Neuronal stem cell (in vitro differentiated cells): ENCODE results near the gene MTREX.

ENCODE experiments used
- DNase-seq: peaks from one replicate; pipeline ENCODE4 v3.0.0-alpha.2; 2013; ENCODE audit warnings: low spot score
- H2AFZ ChIP-seq: one replicate; pipeline ENCODE4 v1.6.1; 2013; ENCODE audit warnings: mild to moderate bottlenecking, low read length, inconsistent platforms
- H2AK5ac ChIP-seq: 2 replicates; pipeline ENCODE4 v1.6.1; 2013; ENCODE audit warnings: low read depth, mild to moderate bottlenecking, inconsistent platforms, low read length, moderate library complexity, mixed read lengths
- H2BK120ac ChIP-seq: 2 replicates; pipeline ENCODE4 v1.6.1; 2013; ENCODE audit warnings: low read depth, mild to moderate bottlenecking, inconsistent platforms, low read length, moderate library complexity, mixed read lengths
- H2BK12ac ChIP-seq: one replicate; pipeline ENCODE4 v1.6.1; 2013; ENCODE audit warnings: low read length, inconsistent platforms
- H2BK15ac ChIP-seq: 2 replicates; pipeline ENCODE4 v1.6.1; 2013; ENCODE audit warnings: mild to moderate bottlenecking, low read length, inconsistent platforms, mixed read lengths
- H2BK5ac ChIP-seq: one replicate; pipeline ENCODE4 v1.6.1; 2013; ENCODE audit warnings: inconsistent platforms, mild to moderate bottlenecking, low read length, moderate library complexity
- H3K14ac ChIP-seq: one replicate; pipeline ENCODE4 v1.6.1; 2013; ENCODE audit warnings: low read length, inconsistent platforms
- H3K18ac ChIP-seq: 2 replicates; pipeline ENCODE4 v1.6.1; 2013; ENCODE audit warnings: low read length, inconsistent platforms
- H3K23ac ChIP-seq: 2 replicates; pipeline ENCODE4 v1.6.1; 2013; ENCODE audit warnings: low read depth, mild to moderate bottlenecking, mixed read lengths, low read length, inconsistent platforms; ENCODE audit not compliant: poor library complexity
- H3K27ac ChIP-seq: replicated peaks from 3 replicates; pipeline ENCODE4 v1.5.1; 2013; ENCODE audit warnings: low read length, inconsistent platforms
- H3K27me3 ChIP-seq, 3 experiments: 2 replicates each; pipeline ENCODE4 v1.6.1; 2013; ENCODE audit warnings: low read length in 3 of 3, mild to moderate bottlenecking in 2 of 3, inconsistent platforms in 1 of 3, low read depth in 1 of 3, mixed read lengths in 1 of 3, moderate library complexity in 1 of 3; ENCODE audit not compliant: control insufficient read depth in 3 of 3, insufficient read depth in 3 of 3
- H3K36me3 ChIP-seq, 2 donors: replicated peaks in 1 of 2; 2 replicates each; pipeline ENCODE4 v1.6.1; 2013; ENCODE audit warnings: low read length in 2 of 2; ENCODE audit not compliant: control insufficient read depth in 2 of 2, insufficient read depth in 2 of 2
- H3K4ac ChIP-seq: 2 replicates; pipeline ENCODE4 v1.6.1; 2013; ENCODE audit warnings: inconsistent platforms, mild to moderate bottlenecking, low read length, moderate library complexity
- H3K4me1 ChIP-seq, 2 donors: 1 replicate in 1 of 2; 2 replicates in 1 of 2; pipeline ENCODE4 v1.6.1; 2013; ENCODE audit warnings: low read length in 2 of 2, low read depth in 1 of 2; ENCODE audit not compliant: control insufficient read depth in 2 of 2, insufficient read depth in 1 of 2
- H3K4me2 ChIP-seq: one replicate; pipeline ENCODE4 v1.6.1; 2013; ENCODE audit warnings: mild to moderate bottlenecking, low read length, inconsistent platforms; ENCODE audit not compliant: insufficient read depth, poor library complexity, severe bottlenecking
- H3K4me3 ChIP-seq, 2 donors: 2 replicates each; pipeline ENCODE4 v1.5.1; 2013; ENCODE audit warnings: low read length in 2 of 2, mild to moderate bottlenecking in 2 of 2, inconsistent platforms in 1 of 2, moderate library complexity in 1 of 2
- H3K79me1 ChIP-seq: one replicate; pipeline ENCODE4 v1.6.1; 2013; ENCODE audit warnings: low read depth, mild to moderate bottlenecking, inconsistent platforms, low read length, moderate library complexity
- H3K9ac ChIP-seq: one replicate; pipeline ENCODE4 v1.6.1; 2013; ENCODE audit warnings: mild to moderate bottlenecking, low read depth, low read length, inconsistent platforms; ENCODE audit not compliant: poor library complexity
- H3K9me3 ChIP-seq, 2 donors: replicated peaks in 1 of 2; 2 replicates each; pipeline versions ENCODE3 to v1.6.1; 2013; ENCODE audit warnings: low read length in 2 of 2, mild to moderate bottlenecking in 2 of 2, inconsistent platforms in 1 of 2, low read depth in 1 of 2, mixed read lengths in 1 of 2, moderate library complexity in 1 of 2; ENCODE audit not compliant: control insufficient read depth in 2 of 2, insufficient read depth in 1 of 2
- H4K8ac ChIP-seq: one replicate; pipeline ENCODE4 v1.6.1; 2013; ENCODE audit warnings: low read depth, mild to moderate bottlenecking, inconsistent platforms, low read length, moderate library complexity
- H4K91ac ChIP-seq: one replicate; pipeline ENCODE4 v1.6.1; 2013; ENCODE audit warnings: low read length, low read depth, mild to moderate bottlenecking, inconsistent platforms; ENCODE audit not compliant: poor library complexity
- WGBS, 2 donors: extraction: QIAGEN DNeasy Blood & Tissue Kit; methylation state at CpG; one replicate each; pipeline ENCODE4 v1.1.7; 2013; ENCODE audit warnings: missing lambda C conversion rate in 2 of 2, mixed read lengths in 1 of 2; ENCODE audit not compliant: insufficient read length in 2 of 2, insufficient replicate concordance in 1 of 2; ENCODE audit errors: extremely low coverage in 2 of 2; 5-methylcytosine and 5-hydroxymethylcytosine counted together

The MTREX gene

DNA sequence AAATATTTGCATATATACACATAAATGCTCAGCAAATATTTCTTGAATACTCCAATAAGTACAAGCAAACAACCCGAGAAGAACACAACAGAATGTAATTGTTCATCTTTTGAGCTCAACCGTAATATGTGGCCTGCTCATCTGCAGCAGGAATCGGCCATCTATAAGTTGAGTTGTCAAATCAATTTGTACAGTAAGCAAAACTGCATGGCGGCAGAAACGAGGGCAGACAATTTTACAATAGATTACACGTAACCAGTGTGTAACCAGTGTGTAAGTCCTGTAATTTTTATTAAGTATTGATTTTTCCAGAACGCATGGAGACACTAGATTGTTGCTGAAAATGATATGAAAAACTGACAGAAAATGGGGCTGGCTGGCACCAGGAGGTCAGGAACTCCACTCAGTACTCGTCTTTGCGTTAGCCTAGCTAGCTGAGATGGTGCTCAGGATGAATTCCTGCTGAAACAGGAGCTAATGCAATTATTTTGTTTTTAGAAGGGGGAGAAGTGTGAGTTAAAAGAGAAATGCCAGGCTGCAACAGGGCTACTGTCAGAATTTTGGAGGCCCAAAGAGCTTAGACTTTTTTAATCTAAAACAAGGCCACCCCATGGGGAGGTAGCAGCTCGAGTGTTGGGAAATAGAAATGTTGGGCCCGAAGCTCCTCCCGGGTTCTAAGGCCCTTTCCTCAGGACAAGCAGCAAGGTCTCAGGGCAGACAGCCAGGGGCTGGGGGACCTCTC is 977 bp upstream of the MTREX start:
- Histone ChIP-seq H3K4me2 (peak overlapping the region; percentile 63), H3K4me1 (peaks cover 4 to 10% of the 10 kb centered on the region in 2 donors), H3K4ac (no peak overlapping the region), H3K36me3 (peaks cover 0 to 25% of the 10 kb centered on the region in 2 donors), H2BK120ac (peak overlapping the region; percentile 9), H2AFZ (peak overlapping the region; percentile 93), H2BK15ac (no peak overlapping the region), H3K27ac (peak overlapping the region; percentile 94), H3K18ac (peak overlapping the region; percentile 94), H2AK5ac (no peak overlapping the region), H2BK5ac (peak overlapping the region; percentile 84), H3K9ac (peak overlapping the region; percentile 81), H3K27me3 (no peaks in the 10 kb centered on the region), H4K8ac (no peak overlapping the region), H3K14ac (peak overlapping the region; percentile 94), H2BK12ac (no peak overlapping the region), H3K4me3 (peak overlapping the region; percentile 68 to 87), H3K23ac (peak overlapping the region; percentile 59), H3K79me1 (peaks cover 4% of the 10 kb centered on the region), H3K9me3 (peaks cover 0 to 12% of the 10 kb centered on the region in 2 donors), H4K91ac (no peak overlapping the region)
- no peak for DNase-seq
- no CpG with 5 or more reads among the region's 12 CpGs for WGBS, 2 donors

DNA sequence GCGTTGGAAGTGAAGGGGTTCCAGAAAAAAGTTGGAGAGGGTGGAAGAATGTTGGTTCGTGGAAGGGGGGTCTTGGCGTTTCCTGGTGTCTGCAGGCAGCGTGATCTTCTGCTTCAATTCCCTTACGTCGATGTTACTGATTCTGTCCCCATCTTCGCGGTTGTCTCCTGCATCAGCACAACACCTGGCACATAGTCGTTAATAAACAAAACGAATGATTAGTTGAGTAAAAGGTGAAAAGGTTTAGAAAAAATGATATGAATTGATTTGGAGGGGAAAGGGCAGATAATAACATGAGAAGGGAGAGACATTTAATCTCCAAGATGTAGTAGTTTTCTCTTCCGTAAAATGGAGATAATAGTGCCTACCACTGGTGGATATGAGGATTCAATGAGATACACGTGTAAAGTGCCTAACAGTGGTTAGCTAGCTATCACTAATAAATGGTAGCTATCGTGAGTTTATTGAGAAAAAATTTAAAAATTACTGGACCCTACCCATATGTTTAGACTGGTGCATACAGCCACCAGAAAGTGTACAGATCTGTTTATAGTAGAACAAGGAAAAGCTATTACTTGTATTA is 556 bp downstream of the MTREX start:
- Histone ChIP-seq H3K9me3 (peaks cover 0 to 14% of the 10 kb centered on the region in 2 donors), H3K27me3 (no peaks in the 10 kb centered on the region), H3K9ac (no peak overlapping the region), H4K91ac (no peak overlapping the region), H2AFZ (peak overlapping the region; percentile 93), H2BK12ac (no peak overlapping the region), H3K14ac (no peak overlapping the region), H3K79me1 (peaks cover 4% of the 10 kb centered on the region), H3K18ac (peak overlapping the region; percentile 63), H3K23ac (no peak overlapping the region), H2BK15ac (no peak overlapping the region), H2BK120ac (no peak overlapping the region), H2AK5ac (no peak overlapping the region), H3K4me1 (peaks cover 4 to 10% of the 10 kb centered on the region in 2 donors), H2BK5ac (no peak overlapping the region), H3K4ac (no peak overlapping the region), H3K4me2 (peak overlapping the region; percentile 63), H3K27ac (peak overlapping the region; percentile 94), H4K8ac (no peak overlapping the region), H3K4me3 (peak overlapping the region; percentile 68 to 87), H3K36me3 (peaks cover 0 to 28% of the 10 kb centered on the region in 2 donors)
- peak; percentile 5 for DNase-seq
- WGBS, 2 donors, result 100% methylated on average over 1 of the region's 13 CpGs

DNA sequence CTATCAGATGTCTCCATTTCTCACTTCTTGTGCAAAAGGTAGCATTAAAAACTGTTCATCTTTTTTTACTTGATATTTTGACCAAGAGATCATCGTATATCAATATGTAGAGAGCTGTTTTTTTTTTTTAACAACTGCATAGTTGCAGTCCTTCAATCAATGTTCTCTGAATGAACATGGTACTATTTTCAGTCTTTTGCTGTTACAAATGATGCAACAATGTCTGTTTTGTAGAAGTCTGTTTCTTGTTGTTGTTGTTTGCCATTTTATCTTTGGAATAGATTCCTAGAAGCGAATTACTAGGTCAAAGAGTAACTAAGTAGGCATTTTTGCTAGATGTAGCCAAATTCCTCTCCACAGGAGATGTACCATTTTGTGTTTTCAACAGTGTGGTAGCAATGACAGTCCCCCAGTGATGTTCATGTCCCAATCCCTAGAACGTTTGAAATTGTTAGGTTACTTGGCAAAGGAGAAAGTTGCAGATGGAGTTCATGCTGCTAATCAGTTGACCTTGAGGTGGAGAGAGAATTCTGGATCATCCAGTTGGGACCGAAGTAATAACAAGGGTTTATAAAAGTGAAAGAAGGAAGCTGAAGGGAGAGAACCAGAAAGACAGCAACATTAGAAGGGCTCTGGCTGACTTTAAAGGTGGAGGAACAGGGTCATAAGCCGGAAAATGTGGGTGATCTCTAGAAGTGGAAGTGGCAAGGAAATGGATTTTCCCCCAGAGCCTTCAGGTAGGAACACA is 6.3 kb downstream of the MTREX start:
- Histone ChIP-seq H2AFZ (no peak overlapping the region), H2BK15ac (no peak overlapping the region), H3K14ac (no peak overlapping the region), H3K27me3 (no peaks in the 10 kb centered on the region), H3K4me1 (peaks cover 0 to 4% of the 10 kb centered on the region in 2 donors), H3K4ac (no peak overlapping the region), H3K23ac (no peak overlapping the region), H2AK5ac (no peak overlapping the region), H2BK5ac (no peak overlapping the region), H3K18ac (no peak overlapping the region), H4K91ac (no peak overlapping the region), H3K36me3 (peaks cover 1 to 41% of the 10 kb centered on the region in 2 donors), H3K4me3 (no peak overlapping the region), H2BK120ac (no peak overlapping the region), H3K9ac (no peak overlapping the region), H2BK12ac (no peak overlapping the region), H3K9me3 (peaks cover 0 to 27% of the 10 kb centered on the region in 2 donors), H3K79me1 (peaks cover 1% of the 10 kb centered on the region), H3K4me2 (no peak overlapping the region), H3K27ac (no peak overlapping the region), H4K8ac (no peak overlapping the region)
- WGBS, 2 donors, result no CpG with 5 or more reads among the region's 5 CpGs
- no peak for DNase-seq

DNA sequence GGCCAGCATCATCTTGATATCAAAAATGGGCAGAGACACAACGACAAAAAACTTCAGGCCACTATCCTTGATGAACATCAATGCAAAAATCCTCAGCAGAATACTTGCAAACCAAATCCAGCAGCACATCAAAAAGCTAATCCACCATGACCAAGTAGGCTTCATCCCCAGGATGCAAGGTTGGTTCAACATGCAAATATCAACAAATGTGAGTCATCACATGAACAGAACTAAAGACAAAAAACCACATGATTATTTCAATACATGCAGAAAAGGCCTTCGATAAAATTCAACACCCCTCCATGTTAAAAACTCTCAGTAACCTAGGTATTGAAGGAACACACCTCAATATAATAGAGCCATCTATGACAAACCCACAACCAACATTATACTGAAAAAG is 8.5 kb downstream of the MTREX start:
- no CpG with 5 or more reads among the region's 2 CpGs for WGBS, 2 donors
- no peak overlapping the region for H3K18ac ChIP-seq
- H2AFZ ChIP-seq, result no peak overlapping the region
- H2AK5ac ChIP-seq, result no peak overlapping the region
- no peak overlapping the region for H3K4ac ChIP-seq
- no peak overlapping the region for H4K8ac ChIP-seq
- no peaks in the 10 kb centered on the region for H3K27me3 ChIP-seq
- no peak overlapping the region for H3K4me2 ChIP-seq
- DNase-seq, result no peak
- H3K4me3 ChIP-seq, result no peak overlapping the region
- peaks cover 1 to 28% of the 10 kb centered on the region in 2 donors for H3K36me3 ChIP-seq
- H3K4me1 ChIP-seq, result no peaks in the 10 kb centered on the region
- no peak overlapping the region for H3K9ac ChIP-seq
- peaks cover 0 to 22% of the 10 kb centered on the region in 2 donors for H3K9me3 ChIP-seq
- no peak overlapping the region for H3K23ac ChIP-seq
- no peak overlapping the region for H2BK12ac ChIP-seq
- H2BK5ac ChIP-seq, result no peak overlapping the region
- H4K91ac ChIP-seq, result no peak overlapping the region
- H3K14ac ChIP-seq, result no peak overlapping the region
- H3K27ac ChIP-seq, result no peak overlapping the region
- no peak overlapping the region for H2BK15ac ChIP-seq
- H2BK120ac ChIP-seq, result no peak overlapping the region
- peaks cover 1% of the 10 kb centered on the region for H3K79me1 ChIP-seq
